Measurements from ENCODE around the gene GAB2.

Gene GAB2

DNA sequence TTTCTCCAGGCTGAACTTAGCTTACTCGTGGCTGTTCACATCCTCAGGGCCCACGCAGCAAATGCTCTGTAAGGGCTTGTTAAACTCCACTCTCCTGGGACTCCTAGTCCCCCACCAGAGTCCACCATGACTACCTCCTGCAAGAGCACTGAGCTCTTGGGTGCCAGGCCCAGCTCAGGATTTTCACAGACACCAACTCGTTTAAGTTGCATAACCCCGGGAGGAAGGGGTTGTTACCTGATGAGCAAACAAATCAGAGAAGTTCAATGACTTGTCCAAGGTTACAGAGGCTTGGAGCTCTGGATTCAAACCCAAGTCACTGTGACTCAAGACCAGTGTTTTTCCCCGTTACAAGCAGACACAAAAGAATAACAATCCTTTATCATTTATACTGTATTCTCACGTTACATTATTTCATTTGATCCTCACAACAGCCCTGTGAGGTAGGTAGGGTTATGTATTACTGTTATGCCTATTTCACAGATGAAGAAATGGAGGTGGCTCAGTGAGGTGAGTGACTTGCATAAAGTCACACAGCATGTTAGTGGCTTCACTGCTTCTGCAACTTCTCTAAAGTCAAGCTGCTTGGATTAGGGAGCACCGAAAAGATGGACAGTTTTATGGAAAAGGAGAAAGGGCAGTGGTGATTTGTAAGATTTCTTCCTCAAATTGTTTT, 246.6 kb downstream of the GAB2 start:
- Histone ChIP-seq H3K27ac (no peak overlapping the region), H3K36me3 (ENCODE audit: insufficient read depth, low read length) (no peaks in the 10 kb centered on the region), H3K4me3 (no peak overlapping the region), H3K9me3 (ENCODE audit: low read depth, low read length) (no peaks in the 10 kb centered on the region), H3K9ac (ENCODE audit: insufficient read length) (no peak overlapping the region)
- no peak for TF ChIP-seq EZH2 (IDR thresholded peaks at IDR 0.05)
- TF ChIP-seq POLR2AphosphoS5 (IDR thresholded peaks at IDR 0.05; ENCODE audit: borderline replicate concordance, low read depth, low read length) = no peak
- no peak for TF ChIP-seq FOXP2 (optimal IDR thresholded peaks at IDR 0.05; ENCODE audit: control extremely low read depth, extremely low read length, insufficient read depth)
- no peak for DNase-seq (ENCODE audit: low read depth, low spot score)

DNA sequence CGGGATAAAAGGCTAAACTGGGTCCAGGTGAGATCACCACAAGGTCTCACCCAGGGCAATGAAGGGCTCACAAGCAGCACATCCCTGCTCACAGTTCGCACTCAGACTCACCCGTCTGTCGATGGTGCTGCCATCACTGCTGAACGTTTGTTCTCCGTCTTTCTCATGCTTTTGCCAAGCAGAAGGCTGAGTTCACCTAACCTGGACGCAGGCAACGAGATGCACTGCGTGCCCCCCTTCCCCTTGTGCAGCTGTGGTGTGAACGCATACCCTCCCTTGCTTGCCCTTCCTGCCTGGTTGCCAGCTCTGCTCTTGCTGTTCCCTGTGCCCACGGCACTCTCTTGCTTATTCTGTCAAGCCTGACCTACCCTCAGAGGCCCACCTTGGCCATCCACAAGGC, 247.2 kb downstream of the GAB2 start:
- H3K27ac ChIP-seq = no peak overlapping the region

DNA sequence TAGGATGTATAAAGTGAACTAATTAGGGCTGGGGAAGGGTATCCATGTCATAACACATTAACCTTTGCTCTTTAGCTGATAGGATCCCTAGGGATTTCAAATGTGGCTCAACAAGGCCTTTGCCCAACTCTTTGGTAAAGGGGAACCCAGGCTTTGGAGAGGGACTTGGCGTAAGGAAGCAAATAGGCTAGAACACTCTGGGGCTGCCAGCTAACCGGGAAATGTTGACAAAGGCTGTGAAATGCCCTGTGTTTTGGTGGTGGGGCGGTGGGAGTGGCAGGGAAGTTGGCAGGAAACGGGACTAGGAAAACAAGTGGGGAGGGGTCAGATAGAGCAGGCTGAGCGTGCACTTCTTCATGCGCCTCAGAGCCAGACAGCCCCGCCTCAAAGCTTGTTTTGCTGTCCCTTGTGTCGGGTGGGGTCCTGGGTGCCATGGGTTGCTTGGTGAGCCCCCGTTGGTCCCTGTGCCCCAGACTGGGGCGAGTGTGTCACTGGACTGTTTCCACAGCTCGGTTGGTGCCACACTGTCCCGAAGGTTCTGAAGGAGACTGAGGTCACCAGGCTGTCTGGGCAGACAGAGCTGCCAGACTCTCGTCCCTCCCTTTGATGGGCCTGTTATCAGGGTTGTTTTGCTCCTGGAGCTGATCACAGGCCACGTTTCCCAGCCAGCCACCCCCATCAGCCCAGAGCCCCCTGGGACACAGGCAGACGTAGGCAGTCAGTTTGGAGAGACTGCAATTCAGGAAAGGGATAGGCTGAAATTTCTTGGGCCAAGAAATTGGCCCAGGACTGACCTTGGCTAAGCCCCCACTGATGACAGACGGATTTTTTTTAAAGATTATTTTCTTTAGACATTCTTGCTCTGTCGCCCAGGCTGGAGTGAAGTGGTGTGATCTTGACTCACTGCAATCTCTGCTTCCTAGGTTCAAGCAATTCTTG, 248.8 kb downstream of the GAB2 start:
- no peak for TF ChIP-seq EZH2 (IDR thresholded peaks at IDR 0.05)
- TF ChIP-seq FOXP2 (optimal IDR thresholded peaks at IDR 0.05; ENCODE audit: control extremely low read depth, extremely low read length, insufficient read depth) = no peak
- no peak for TF ChIP-seq POLR2AphosphoS5 (IDR thresholded peaks at IDR 0.05; ENCODE audit: borderline replicate concordance, low read depth, low read length)
- Histone ChIP-seq H3K9ac (ENCODE audit: insufficient read length) (no peak overlapping the region), H3K27ac (no peak overlapping the region), H3K36me3 (ENCODE audit: insufficient read depth, low read length) (no peaks in the 10 kb centered on the region), H3K9me3 (ENCODE audit: low read depth, low read length) (no peaks in the 10 kb centered on the region), H3K4me3 (no peak overlapping the region)
- no peak for DNase-seq (ENCODE audit: low read depth, low spot score)

More for the DNA sequence above, 247.2 kb downstream of the GAB2 start:
- no peak for DNase-seq (ENCODE audit: low read depth, low spot score)
- no peaks in the 10 kb centered on the region for H3K9me3 ChIP-seq (ENCODE audit: low read depth, low read length)
- no peak for TF ChIP-seq POLR2AphosphoS5 (IDR thresholded peaks at IDR 0.05; ENCODE audit: borderline replicate concordance, low read depth, low read length)
- no peak for TF ChIP-seq FOXP2 (optimal IDR thresholded peaks at IDR 0.05; ENCODE audit: control extremely low read depth, extremely low read length, insufficient read depth)
- no peak for TF ChIP-seq EZH2 (IDR thresholded peaks at IDR 0.05)
- H3K9ac ChIP-seq (ENCODE audit: insufficient read length) = no peak overlapping the region
- H3K36me3 ChIP-seq (ENCODE audit: insufficient read depth, low read length) = no peaks in the 10 kb centered on the region
- no peak overlapping the region for H3K4me3 ChIP-seq

DNA sequence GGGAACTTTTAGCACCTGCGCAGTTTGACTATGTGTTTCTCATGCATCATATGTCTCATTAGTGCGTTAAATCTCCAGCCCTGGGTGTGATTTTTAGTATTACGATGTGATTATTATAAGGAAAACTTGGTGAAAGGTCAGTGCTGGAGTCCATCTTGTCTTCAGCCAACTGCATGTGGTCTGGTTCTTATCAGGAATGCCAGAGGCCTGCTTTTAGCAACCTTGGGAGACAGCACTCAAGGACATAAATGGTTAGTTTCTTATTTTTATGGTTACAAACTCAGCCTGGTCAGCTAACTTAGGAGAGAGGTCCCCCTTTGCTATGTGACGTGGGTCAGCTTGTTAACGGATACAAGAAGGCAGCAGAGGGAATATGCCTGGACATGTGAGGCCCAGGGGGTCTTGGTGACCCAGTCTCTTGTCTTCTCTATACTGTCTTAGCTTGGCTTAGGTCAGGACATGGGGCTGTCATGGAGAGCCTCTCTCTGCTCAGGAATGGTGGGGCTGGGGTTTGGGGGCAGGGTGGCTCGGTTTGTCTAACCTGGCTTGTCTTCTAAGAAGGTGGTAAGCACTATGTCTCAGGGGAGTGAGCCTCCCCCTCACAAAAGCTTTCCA, 250.7 kb downstream of the GAB2 start:
- Histone ChIP-seq H3K36me3 (ENCODE audit: insufficient read depth, low read length) (no peaks in the 10 kb centered on the region), H3K9me3 (ENCODE audit: low read depth, low read length) (no peaks in the 10 kb centered on the region), H3K9ac (ENCODE audit: insufficient read length) (no peak overlapping the region), H3K4me3 (no peak overlapping the region), H3K27ac (no peak overlapping the region)
- TF ChIP-seq EZH2 (IDR thresholded peaks at IDR 0.05) = no peak
- TF ChIP-seq FOXP2 (optimal IDR thresholded peaks at IDR 0.05; ENCODE audit: control extremely low read depth, extremely low read length, insufficient read depth) = no peak
- TF ChIP-seq POLR2AphosphoS5 (IDR thresholded peaks at IDR 0.05; ENCODE audit: borderline replicate concordance, low read depth, low read length) = no peak
- DNase-seq (ENCODE audit: low read depth, low spot score) = no peak

All from SK-N-MC (cell line).